Activated CD8-positive, alpha-beta memory T cell treated with anti-CD3 and anti-CD28 coated beads, Interleukin-2, amount 10 ng/mL, durations not matched to agents 7 days and 5 days (primary cell): ENCODE results near the gene MAPK12. TPM values are rescaled to one million over a fixed set of nuclear protein-coding genes. Genes with fewer than 3 reads are reported as not detected.

Source experiments
- ATAC-seq: fragments of 150-1000 bp; cut with Tn5 transposase; one replicate; pipeline ENCODE4 v1.10.0; 2021; ENCODE audit warnings: moderate library complexity
- CTCF ChIA-PET: fragments of 350-600 bp; sonication (Branson Sonifier 250); formaldehyde crosslinking; loops from one replicate; lab custom pipeline; 2021; ENCODE audit warnings: antibody characterized with exemption; lab: Charles Lee
- DNase-seq: peaks from one replicate; pipeline ENCODE4 v3.0.0-alpha.2; 2020
- H3K27ac Mint-ChIP-seq: one replicate; pipeline ENCODE4 v1.8.0; 2021; ENCODE audit warnings: mild to moderate bottlenecking, mixed read lengths
- H3K27me3 Mint-ChIP-seq: one replicate; pipeline ENCODE4 v1.8.0; 2021; ENCODE audit warnings: mixed read lengths
- H3K36me3 Mint-ChIP-seq: one replicate; pipeline ENCODE4 v1.8.0; 2021; ENCODE audit warnings: mild to moderate bottlenecking, mixed read lengths
- H3K4me1 Mint-ChIP-seq: one replicate; pipeline ENCODE4 v1.8.0; 2021; ENCODE audit warnings: mixed read lengths
- H3K4me3 Mint-ChIP-seq: one replicate; pipeline ENCODE4 v1.8.0; 2021; ENCODE audit warnings: mild to moderate bottlenecking, moderate library complexity, mixed read lengths
- H3K9me3 Mint-ChIP-seq: one replicate; pipeline ENCODE4 v1.8.0; 2022; ENCODE audit warnings: low read depth, mixed read lengths
- total RNA-seq, 2 experiments: library from RNA; stranded (reverse); gene quantifications; one replicate each; pipeline ENCODE4 v1.2.3, GENCODE V29; 2021

The MAPK12 gene
- total RNA-seq, 2 experiments from 2014 or later: 13.9 to 15.8 TPM

GRCh38 chr22:50296658-50297490 lies 35.4 kb upstream of the MAPK12 start:
- CTCF ChIA-PET: interaction anchor here (3.6 kb wide), 1 partner anchor 21 kb away, joined by 12 read pairs; no protein-coding TSS in a partner anchor
- H3K9me3 Mint-ChIP-seq: no peaks in the 10 kb centered on the region
- no peak overlapping the region for H3K27ac Mint-ChIP-seq
- peaks cover 9% of the 10 kb centered on the region for H3K4me1 Mint-ChIP-seq
- peaks cover 14% of the 10 kb centered on the region for H3K27me3 Mint-ChIP-seq
- no peaks in the 10 kb centered on the region for H3K36me3 Mint-ChIP-seq
- no peak for ATAC-seq
- no peak for DNase-seq
- no peak overlapping the region for H3K4me3 Mint-ChIP-seq

GRCh38 chr22:50294319-50294656 lies 32.8 kb upstream of the MAPK12 start:
- no peak overlapping the region for H3K27ac Mint-ChIP-seq
- H3K9me3 Mint-ChIP-seq: no peaks in the 10 kb centered on the region
- H3K4me3 Mint-ChIP-seq: no peak overlapping the region
- no peak for DNase-seq
- H3K4me1 Mint-ChIP-seq: peaks cover 12% of the 10 kb centered on the region
- CTCF ChIA-PET: interaction anchor here (0.6 to 4.1 kb wide), 5 partner anchors 13 to 146 kb away, joined by 3 to 16 read pairs (median 6); partner anchors contain the start of gene PLXNB2
- no peaks in the 10 kb centered on the region for H3K36me3 Mint-ChIP-seq
- peaks cover 16% of the 10 kb centered on the region for H3K27me3 Mint-ChIP-seq
- ATAC-seq: no peak

- no peaks in the 10 kb centered on the region for H3K36me3 Mint-ChIP-seq
- ATAC-seq (peak; percentile 31), DNase-seq (no peak)
- H3K27me3 Mint-ChIP-seq: peaks cover 16% of the 10 kb centered on the region
- H3K9me3 Mint-ChIP-seq: no peaks in the 10 kb centered on the region
- no peak overlapping the region for H3K4me3 Mint-ChIP-seq
- no peak overlapping the region for H3K27ac Mint-ChIP-seq
- CTCF ChIA-PET: interaction anchor here (1.0 to 4.1 kb wide), 7 partner anchors 13 to 75 kb away, joined by 3 to 16 read pairs (median 6); partner anchors contain the start of gene PLXNB2
- H3K4me1 Mint-ChIP-seq: peaks cover 12% of the 10 kb centered on the region
Observed at GRCh38 chr22:50293441-50294318, 32.2 kb upstream of the MAPK12 start.

- peaks cover 16% of the 10 kb centered on the region for H3K27me3 Mint-ChIP-seq
- H3K27ac Mint-ChIP-seq: no peak overlapping the region
- H3K4me1 Mint-ChIP-seq: peaks cover 12% of the 10 kb centered on the region
- DNase-seq (no peak), ATAC-seq (peak; percentile 28)
- no peaks in the 10 kb centered on the region for H3K36me3 Mint-ChIP-seq
- H3K4me3 Mint-ChIP-seq: peak overlapping the region; percentile 3
- no peaks in the 10 kb centered on the region for H3K9me3 Mint-ChIP-seq
- CTCF ChIA-PET: interaction anchor here (1.1 to 4.1 kb wide), 6 partner anchors 11 to 76 kb away, joined by 3 to 16 read pairs (median 4); no protein-coding TSS in a partner anchor
Observed at GRCh38 chr22:50292643-50293440, 31.4 kb upstream of the MAPK12 start.

- H3K27ac Mint-ChIP-seq: no peak overlapping the region
Observed at GRCh38 chr22:50289942-50290630, 28.6 kb upstream of the MAPK12 start.

GRCh38 chr22:50289151-50289941 lies 27.9 kb upstream of the MAPK12 start:
- no peaks in the 10 kb centered on the region for H3K9me3 Mint-ChIP-seq
- no peak overlapping the region for H3K4me3 Mint-ChIP-seq
- ATAC-seq: no peak
- no peaks in the 10 kb centered on the region for H3K36me3 Mint-ChIP-seq
- peaks cover 12% of the 10 kb centered on the region for H3K4me1 Mint-ChIP-seq
- no peak for DNase-seq
- CTCF ChIA-PET: no interaction called here
- H3K27ac Mint-ChIP-seq: no peak overlapping the region
- H3K27me3 Mint-ChIP-seq: peaks cover 12% of the 10 kb centered on the region

More at GRCh38 chr22:50289942-50290630, 28.6 kb upstream of the MAPK12 start:
- H3K27me3 Mint-ChIP-seq: peaks cover 12% of the 10 kb centered on the region
- DNase-seq: no peak
- ATAC-seq: no peak
- no peak overlapping the region for H3K4me3 Mint-ChIP-seq
- H3K36me3 Mint-ChIP-seq: no peaks in the 10 kb centered on the region
- no peaks in the 10 kb centered on the region for H3K9me3 Mint-ChIP-seq
- CTCF ChIA-PET: interaction anchor here (1.5 kb wide), 1 partner anchor 14 kb away, joined by 6 read pairs; no protein-coding TSS in a partner anchor
- peaks cover 12% of the 10 kb centered on the region for H3K4me1 Mint-ChIP-seq

- peaks cover 9% of the 10 kb centered on the region for H3K27me3 Mint-ChIP-seq
- H3K4me1 Mint-ChIP-seq: peaks cover 9% of the 10 kb centered on the region
- DNase-seq: no peak
- no peak overlapping the region for H3K27ac Mint-ChIP-seq
- no peak overlapping the region for H3K4me3 Mint-ChIP-seq
- no peaks in the 10 kb centered on the region for H3K36me3 Mint-ChIP-seq
- H3K9me3 Mint-ChIP-seq: no peaks in the 10 kb centered on the region
- CTCF ChIA-PET: no interaction called here
- no peak for ATAC-seq
Observed at GRCh38 chr22:50287731-50288130, 26.2 kb upstream of the MAPK12 start.

GRCh38 chr22:50286701-50287318 lies 25.3 kb upstream of the MAPK12 start:
- CTCF ChIA-PET: no interaction called here
- Mint-ChIP-seq H3K36me3 (no peaks in the 10 kb centered on the region), H3K9me3 (no peaks in the 10 kb centered on the region), H3K27ac (no peak overlapping the region), H3K4me3 (no peak overlapping the region), H3K27me3 (peaks cover 1% of the 10 kb centered on the region), H3K4me1 (peaks cover 2% of the 10 kb centered on the region)
- ATAC-seq (no peak), DNase-seq (no peak)

GRCh38 chr22:50286275-50286674 lies 24.8 kb upstream of the MAPK12 start:
- no peaks in the 10 kb centered on the region for H3K27me3 Mint-ChIP-seq
- no peaks in the 10 kb centered on the region for H3K36me3 Mint-ChIP-seq

GRCh38 chr22:50285568-50286229 lies 24.2 kb upstream of the MAPK12 start:
- no peak overlapping the region for H3K27ac Mint-ChIP-seq
- H3K27me3 Mint-ChIP-seq: no peaks in the 10 kb centered on the region
- no peak overlapping the region for H3K4me3 Mint-ChIP-seq
- no peaks in the 10 kb centered on the region for H3K36me3 Mint-ChIP-seq
- no peaks in the 10 kb centered on the region for H3K9me3 Mint-ChIP-seq
- no peak for DNase-seq
- CTCF ChIA-PET: no interaction called here
- no peaks in the 10 kb centered on the region for H3K4me1 Mint-ChIP-seq
- ATAC-seq: no peak

More at GRCh38 chr22:50286275-50286674, 24.8 kb upstream of the MAPK12 start:
- Mint-ChIP-seq H3K27ac (no peak overlapping the region), H3K4me1 (no peaks in the 10 kb centered on the region), H3K9me3 (no peaks in the 10 kb centered on the region), H3K4me3 (no peak overlapping the region)
- CTCF ChIA-PET: no interaction called here
- ATAC-seq (no peak), DNase-seq (no peak)

- H3K27me3 Mint-ChIP-seq: no peaks in the 10 kb centered on the region
- no peaks in the 10 kb centered on the region for H3K9me3 Mint-ChIP-seq
- H3K27ac Mint-ChIP-seq: no peak overlapping the region
- H3K4me1 Mint-ChIP-seq: no peaks in the 10 kb centered on the region
- CTCF ChIA-PET: interaction anchor here (1.0 kb wide), 1 partner anchor 58 kb away, joined by 3 read pairs; no protein-coding TSS in a partner anchor
- H3K4me3 Mint-ChIP-seq: no peak overlapping the region
- no peaks in the 10 kb centered on the region for H3K36me3 Mint-ChIP-seq
- DNase-seq (no peak), ATAC-seq (no peak)
Observed at GRCh38 chr22:50284479-50284878, 23.0 kb upstream of the MAPK12 start.
